ENCODE measurements around the gene RXRA. TPM values are rescaled to one million over a fixed set of nuclear protein-coding genes. Genes with fewer than 3 reads are reported as not detected.

Gene RXRA
- total and polyA plus RNA-seq, 2 of the 13 experiments (the other 11 are each of a cell fraction or from before 2014, with no cell fraction given): 18.9 to 29.2 TPM

DNA sequence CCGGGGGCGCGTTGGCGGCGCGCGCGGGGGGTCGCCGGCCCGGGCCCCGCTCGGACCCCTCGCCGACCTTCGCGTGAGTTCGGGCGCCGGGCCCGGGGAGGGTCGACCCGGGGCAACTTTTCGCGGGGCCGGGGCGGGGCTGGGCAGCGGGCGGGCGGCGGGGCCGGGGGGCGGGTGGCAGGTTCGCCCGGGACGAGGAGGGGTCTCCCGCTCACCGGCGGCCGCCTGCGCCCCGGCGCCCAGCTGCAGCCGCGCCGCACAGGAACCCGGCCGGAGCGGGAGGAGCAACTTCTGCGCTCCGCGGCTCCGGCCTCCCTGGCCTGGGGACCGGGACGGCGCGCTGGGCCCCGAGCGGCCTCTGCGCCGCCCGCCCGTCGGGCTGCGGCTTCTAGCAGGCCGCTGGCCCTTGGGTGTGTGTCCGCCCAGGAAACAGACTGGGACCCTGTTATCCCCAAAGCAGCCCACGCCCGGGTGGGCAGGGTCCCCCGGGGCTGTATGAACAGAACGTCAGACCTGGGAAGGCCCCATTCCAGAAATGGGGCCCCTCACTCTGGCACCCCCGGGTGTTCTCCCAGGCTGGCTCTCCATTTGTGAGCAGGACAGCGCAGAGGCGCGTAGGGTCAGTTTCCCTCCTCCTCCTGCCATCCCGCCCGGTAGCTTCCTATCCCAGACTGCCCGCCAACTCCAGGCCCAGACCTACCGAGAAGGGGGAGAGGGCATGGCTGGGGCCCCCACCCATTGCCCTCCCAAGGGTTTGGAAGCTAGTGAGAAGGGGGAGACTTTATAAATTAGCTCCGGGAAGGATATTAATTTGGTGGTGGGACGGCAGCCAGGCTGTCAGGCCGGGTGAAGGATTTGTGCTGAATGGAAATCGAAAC lies 708 bp downstream of the RXRA start (continued):
- TF ChIP-seq, protein P1, sequence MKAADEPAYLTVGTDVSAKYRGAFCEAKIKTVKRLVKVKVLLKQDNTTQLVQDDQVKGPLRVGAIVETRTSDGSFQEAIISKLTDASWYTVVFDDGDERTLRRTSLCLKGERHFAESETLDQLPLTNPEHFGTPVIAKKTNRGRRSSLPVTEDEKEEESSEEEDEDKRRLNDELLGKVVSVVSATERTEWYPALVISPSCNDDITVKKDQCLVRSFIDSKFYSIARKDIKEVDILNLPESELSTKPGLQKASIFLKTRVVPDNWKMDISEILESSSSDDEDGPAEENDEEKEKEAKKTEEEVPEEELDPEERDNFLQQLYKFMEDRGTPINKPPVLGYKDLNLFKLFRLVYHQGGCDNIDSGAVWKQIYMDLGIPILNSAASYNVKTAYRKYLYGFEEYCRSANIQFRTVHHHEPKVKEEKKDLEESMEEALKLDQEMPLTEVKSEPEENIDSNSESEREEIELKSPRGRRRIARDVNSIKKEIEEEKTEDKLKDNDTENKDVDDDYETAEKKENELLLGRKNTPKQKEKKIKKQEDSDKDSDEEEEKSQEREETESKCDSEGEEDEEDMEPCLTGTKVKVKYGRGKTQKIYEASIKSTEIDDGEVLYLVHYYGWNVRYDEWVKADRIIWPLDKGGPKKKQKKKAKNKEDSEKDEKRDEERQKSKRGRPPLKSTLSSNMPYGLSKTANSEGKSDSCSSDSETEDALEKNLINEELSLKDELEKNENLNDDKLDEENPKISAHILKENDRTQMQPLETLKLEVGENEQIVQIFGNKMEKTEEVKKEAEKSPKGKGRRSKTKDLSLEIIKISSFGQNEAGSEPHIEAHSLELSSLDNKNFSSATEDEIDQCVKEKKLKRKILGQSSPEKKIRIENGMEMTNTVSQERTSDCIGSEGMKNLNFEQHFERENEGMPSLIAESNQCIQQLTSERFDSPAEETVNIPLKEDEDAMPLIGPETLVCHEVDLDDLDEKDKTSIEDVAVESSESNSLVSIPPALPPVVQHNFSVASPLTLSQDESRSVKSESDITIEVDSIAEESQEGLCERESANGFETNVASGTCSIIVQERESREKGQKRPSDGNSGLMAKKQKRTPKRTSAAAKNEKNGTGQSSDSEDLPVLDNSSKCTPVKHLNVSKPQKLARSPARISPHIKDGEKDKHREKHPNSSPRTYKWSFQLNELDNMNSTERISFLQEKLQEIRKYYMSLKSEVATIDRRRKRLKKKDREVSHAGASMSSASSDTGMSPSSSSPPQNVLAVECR (CRISPR knock-in tag; IDR thresholded peaks at IDR 0.05; ENCODE audit: borderline replicate concordance): 0 out of 2 replicates have a peak, but pooled peaks have one; percentile 14
- no peak for TF ChIP-seq ZSCAN30 (CRISPR knock-in tag; IDR thresholded peaks at IDR 0.05)
- TF ChIP-seq NR2F2 (IDR thresholded peaks at IDR 0.05; ENCODE audit: borderline replicate concordance, low read depth): no peak
- TF ChIP-seq ZNF367 (CRISPR knock-in tag; IDR thresholded peaks at IDR 0.05; ENCODE audit: borderline replicate concordance): no peak
- TF ChIP-seq ZNF230 (CRISPR knock-in tag; IDR thresholded peaks at IDR 0.05): no peak
- TF ChIP-seq KLF12 (CRISPR knock-in tag; IDR thresholded peaks at IDR 0.05; ENCODE audit: borderline replicate concordance): no peak
- TF ChIP-seq GPN1 (CRISPR knock-in tag; IDR thresholded peaks at IDR 0.05; ENCODE audit: borderline replicate concordance): no peak
- no peak for TF ChIP-seq EEA1 (CRISPR knock-in tag; IDR thresholded peaks at IDR 0.05; ENCODE audit: borderline replicate concordance)
- TF ChIP-seq ZNF557 (CRISPR knock-in tag; IDR thresholded peaks at IDR 0.05): no peak
- TF ChIP-seq FOXA3 (CRISPR knock-in tag; IDR thresholded peaks at IDR 0.05): no peak
- no peak for TF ChIP-seq RNF2 (conservative IDR thresholded peaks at IDR 0.05; ENCODE audit: low read depth)
- TF ChIP-seq, protein P2, sequence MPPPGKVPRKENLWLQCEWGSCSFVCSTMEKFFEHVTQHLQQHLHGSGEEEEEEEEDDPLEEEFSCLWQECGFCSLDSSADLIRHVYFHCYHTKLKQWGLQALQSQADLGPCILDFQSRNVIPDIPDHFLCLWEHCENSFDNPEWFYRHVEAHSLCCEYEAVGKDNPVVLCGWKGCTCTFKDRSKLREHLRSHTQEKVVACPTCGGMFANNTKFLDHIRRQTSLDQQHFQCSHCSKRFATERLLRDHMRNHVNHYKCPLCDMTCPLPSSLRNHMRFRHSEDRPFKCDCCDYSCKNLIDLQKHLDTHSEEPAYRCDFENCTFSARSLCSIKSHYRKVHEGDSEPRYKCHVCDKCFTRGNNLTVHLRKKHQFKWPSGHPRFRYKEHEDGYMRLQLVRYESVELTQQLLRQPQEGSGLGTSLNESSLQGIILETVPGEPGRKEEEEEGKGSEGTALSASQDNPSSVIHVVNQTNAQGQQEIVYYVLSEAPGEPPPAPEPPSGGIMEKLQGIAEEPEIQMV (CRISPR knock-in tag; IDR thresholded peaks at IDR 0.05; ENCODE audit: low read depth): no peak
- TF ChIP-seq, protein P3, sequence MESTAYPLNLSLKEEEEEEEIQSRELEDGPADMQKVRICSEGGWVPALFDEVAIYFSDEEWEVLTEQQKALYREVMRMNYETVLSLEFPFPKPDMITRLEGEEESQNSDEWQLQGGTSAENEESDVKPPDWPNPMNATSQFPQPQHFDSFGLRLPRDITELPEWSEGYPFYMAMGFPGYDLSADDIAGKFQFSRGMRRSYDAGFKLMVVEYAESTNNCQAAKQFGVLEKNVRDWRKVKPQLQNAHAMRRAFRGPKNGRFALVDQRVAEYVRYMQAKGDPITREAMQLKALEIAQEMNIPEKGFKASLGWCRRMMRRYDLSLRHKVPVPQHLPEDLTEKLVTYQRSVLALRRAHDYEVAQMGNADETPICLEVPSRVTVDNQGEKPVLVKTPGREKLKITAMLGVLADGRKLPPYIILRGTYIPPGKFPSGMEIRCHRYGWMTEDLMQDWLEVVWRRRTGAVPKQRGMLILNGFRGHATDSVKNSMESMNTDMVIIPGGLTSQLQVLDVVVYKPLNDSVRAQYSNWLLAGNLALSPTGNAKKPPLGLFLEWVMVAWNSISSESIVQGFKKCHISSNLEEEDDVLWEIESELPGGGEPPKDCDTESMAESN (CRISPR knock-in tag; conservative IDR thresholded peaks at IDR 0.05): no peak
- TF ChIP-seq, protein P4, sequence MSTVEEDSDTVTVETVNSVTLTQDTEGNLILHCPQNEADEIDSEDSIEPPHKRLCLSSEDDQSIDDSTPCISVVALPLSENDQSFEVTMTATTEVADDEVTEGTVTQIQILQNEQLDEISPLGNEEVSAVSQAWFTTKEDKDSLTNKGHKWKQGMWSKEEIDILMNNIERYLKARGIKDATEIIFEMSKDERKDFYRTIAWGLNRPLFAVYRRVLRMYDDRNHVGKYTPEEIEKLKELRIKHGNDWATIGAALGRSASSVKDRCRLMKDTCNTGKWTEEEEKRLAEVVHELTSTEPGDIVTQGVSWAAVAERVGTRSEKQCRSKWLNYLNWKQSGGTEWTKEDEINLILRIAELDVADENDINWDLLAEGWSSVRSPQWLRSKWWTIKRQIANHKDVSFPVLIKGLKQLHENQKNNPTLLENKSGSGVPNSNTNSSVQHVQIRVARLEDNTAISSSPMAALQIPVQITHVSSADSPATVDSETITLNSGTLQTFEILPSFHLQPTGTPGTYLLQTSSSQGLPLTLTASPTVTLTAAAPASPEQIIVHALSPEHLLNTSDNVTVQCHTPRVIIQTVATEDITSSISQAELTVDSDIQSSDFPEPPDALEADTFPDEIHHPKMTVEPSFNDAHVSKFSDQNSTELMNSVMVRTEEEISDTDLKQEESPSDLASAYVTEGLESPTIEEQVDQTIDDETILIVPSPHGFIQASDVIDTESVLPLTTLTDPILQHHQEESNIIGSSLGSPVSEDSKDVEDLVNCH (CRISPR knock-in tag; IDR thresholded peaks at IDR 0.05): no peak
- TF ChIP-seq ZMYM4 (CRISPR knock-in tag; IDR thresholded peaks at IDR 0.05): no peak
